Immature natural killer cell (primary cell): ENCODE data around the gene NLRP8. TPM values are rescaled to one million over a fixed set of nuclear protein-coding genes. Genes with fewer than 3 reads are reported as not detected.
"Not testable (repeated sequence)": the region's sequence is repeated elsewhere in the genome, so short reads cannot be mapped to it uniquely, and the experiment has no call there.

Experiments used
- DNase-seq, 3 donors: peaks; one replicate each; pipeline ENCODE4 v3.0.0; 2022; ENCODE audit warnings: mixed read lengths in 1 of 3
- H3K27ac Mint-ChIP-seq, 6 donors: one replicate each; pipeline ENCODE4 v1.8.0; 2020; ENCODE audit warnings: mixed read lengths in 6 of 6, mild to moderate bottlenecking in 5 of 6, inconsistent platforms in 4 of 6, moderate library complexity in 3 of 6
- H3K27me3 Mint-ChIP-seq, 3 donors: one replicate each; pipeline ENCODE4 v1.8.0; 2020 to 2021; ENCODE audit warnings: low read depth in 3 of 3, mild to moderate bottlenecking in 3 of 3, mixed read lengths in 3 of 3, moderate library complexity in 3 of 3, inconsistent platforms in 1 of 3
- H3K36me3 Mint-ChIP-seq, 3 donors: one replicate each; pipeline ENCODE4 v1.8.0; 2020; ENCODE audit warnings: mixed read lengths in 3 of 3, inconsistent platforms in 2 of 3, mild to moderate bottlenecking in 2 of 3
- H3K4me1 Mint-ChIP-seq, 2 donors: one replicate each; pipeline ENCODE4 v1.8.0; 2020; ENCODE audit warnings: inconsistent platforms in 2 of 2, mild to moderate bottlenecking in 2 of 2, mixed read lengths in 2 of 2, moderate library complexity in 1 of 2
- H3K4me3 Mint-ChIP-seq, 5 donors: one replicate each; pipeline ENCODE4 v1.8.0; 2020; ENCODE audit warnings: mild to moderate bottlenecking in 5 of 5, mixed read lengths in 5 of 5, inconsistent platforms in 3 of 5, moderate library complexity in 3 of 5
- H3K9me3 Mint-ChIP-seq, 6 donors: one replicate each; pipeline ENCODE4 v1.8.0; 2020; ENCODE audit warnings: mild to moderate bottlenecking in 6 of 6, mixed read lengths in 6 of 6, inconsistent platforms in 4 of 6, moderate library complexity in 3 of 6
- polyA plus RNA-seq, 3 donors: library from polyadenylated mRNA; unstranded; fragments of 300-500 nt; fragmentation: Illumina TruSeq; gene quantifications; one replicate each; pipeline ENCODE4 v1.2.3, GENCODE V29; 2021

Gene NLRP8
- polyA plus RNA-seq, 3 donors from 2014 or later = not detected

DNA sequence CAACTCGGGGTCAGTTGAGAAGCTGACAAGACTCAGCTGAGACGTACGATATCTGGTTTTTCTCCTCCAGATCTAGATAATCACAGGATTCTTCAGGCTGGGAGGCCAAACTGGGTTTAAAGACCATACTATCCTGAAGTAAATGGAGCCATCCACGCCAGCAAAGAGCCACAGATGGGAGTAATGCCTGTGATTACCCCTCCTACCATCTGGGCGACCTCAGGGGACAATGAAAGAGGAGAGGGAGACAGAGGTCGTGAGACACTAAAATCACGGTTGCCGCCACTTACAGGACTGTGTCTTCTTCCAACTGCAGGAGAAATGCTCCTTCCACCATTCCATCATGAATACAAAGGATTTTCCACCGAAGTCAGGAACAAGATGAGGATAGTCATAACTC lies 12.4 kb upstream of the NLRP8 start:
- DNase-seq = no peak
- peaks cover 0 to 12% (median 0%) of the 10 kb centered on the region in 6 donors for H3K9me3 Mint-ChIP-seq
- no peak overlapping the region for H3K27ac Mint-ChIP-seq
- peaks cover 0 to 4% (median 4%) of the 10 kb centered on the region in 3 donors for H3K27me3 Mint-ChIP-seq
- H3K36me3 Mint-ChIP-seq = no peaks in the 10 kb centered on the region
- peak overlapping the region in 1 of 5 donors; percentile 9 for H3K4me3 Mint-ChIP-seq
- H3K4me1 Mint-ChIP-seq = no peaks in the 10 kb centered on the region

DNA sequence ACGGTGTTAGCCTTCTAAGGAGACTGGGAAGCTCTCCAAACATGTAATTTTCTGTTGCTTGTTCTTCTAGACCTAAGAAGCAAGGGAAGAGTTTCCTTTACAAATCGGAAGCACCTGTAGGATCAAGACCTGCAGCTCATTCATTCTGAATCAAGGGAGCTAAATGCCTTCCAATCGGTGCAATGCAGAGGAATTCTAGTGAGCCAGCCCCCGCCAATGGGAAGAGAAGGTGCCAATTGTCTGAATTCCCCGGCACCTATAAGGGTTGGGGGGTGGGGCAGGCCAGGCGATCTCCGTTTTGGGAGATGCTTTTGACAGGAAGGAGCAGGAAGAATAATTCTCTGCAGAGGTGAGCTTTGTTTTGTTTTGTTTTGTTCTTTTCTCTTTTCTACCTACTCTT lies 8.4 kb upstream of the NLRP8 start:
- DNase-seq = no peak
- no peaks in the 10 kb centered on the region for H3K36me3 Mint-ChIP-seq
- H3K4me3 Mint-ChIP-seq = no peak overlapping the region
- peaks cover 0 to 13% (median 0%) of the 10 kb centered on the region in 6 donors for H3K9me3 Mint-ChIP-seq
- no peaks in the 10 kb centered on the region for H3K4me1 Mint-ChIP-seq
- H3K27me3 Mint-ChIP-seq = peaks cover 0 to 9% (median 6%) of the 10 kb centered on the region in 3 donors
- H3K27ac Mint-ChIP-seq = no peak overlapping the region

DNA sequence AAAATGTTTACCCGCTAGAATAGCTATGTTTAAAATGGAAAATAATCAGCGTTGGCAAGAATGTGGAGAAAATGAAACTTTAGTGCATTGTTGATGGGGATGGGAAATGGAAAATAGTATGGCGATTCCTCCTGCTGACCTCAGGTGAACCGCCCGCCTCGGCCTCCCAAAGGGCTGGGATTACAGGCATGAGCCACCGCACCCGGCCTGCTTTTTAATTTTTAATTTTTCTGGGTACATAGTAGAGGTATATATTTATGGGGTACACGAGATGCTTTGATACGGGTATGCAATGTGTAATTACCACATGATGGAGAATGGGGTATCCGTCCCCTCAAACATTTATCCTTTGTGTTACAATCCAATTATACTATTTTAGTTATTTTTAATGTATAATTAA lies 7.3 kb upstream of the NLRP8 start:
- DNase-seq = no peak
- Mint-ChIP-seq H3K27ac (no peak overlapping the region), H3K4me1 (no peaks in the 10 kb centered on the region), H3K9me3 (peaks cover 0 to 11% (median 0%) of the 10 kb centered on the region in 6 donors), H3K27me3 (peaks cover 0 to 7% (median 6%) of the 10 kb centered on the region in 3 donors), H3K4me3 (no peak overlapping the region), H3K36me3 (no peaks in the 10 kb centered on the region)

DNA sequence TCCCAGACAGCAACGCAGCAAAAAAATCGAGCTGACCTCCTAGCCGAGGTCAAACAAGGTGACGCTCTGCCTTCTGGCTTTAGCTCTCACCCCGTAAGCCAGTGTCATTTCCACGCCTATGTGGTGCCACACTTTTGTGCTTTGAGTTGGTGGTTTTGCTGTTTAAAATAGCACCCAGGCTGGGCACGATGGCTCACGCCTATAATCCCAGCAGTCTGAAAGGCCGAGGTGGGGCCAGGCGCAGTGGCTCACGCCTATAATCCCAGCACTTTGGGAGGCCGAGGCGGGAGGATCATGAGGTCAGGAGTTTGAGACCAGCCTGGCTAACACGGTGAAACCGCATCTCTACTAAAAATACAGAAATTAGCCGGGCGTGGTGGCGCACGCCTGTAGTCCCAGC lies 2.9 kb downstream of the NLRP8 start:
- H3K27me3 Mint-ChIP-seq, H3K4me3 Mint-ChIP-seq, H3K36me3 Mint-ChIP-seq, H3K27ac Mint-ChIP-seq, H3K4me1 Mint-ChIP-seq, DNase-seq: not testable (repeated sequence)
- peaks cover 0 to 11% (median 3%) of the 10 kb centered on the region in 6 donors for H3K9me3 Mint-ChIP-seq

DNA sequence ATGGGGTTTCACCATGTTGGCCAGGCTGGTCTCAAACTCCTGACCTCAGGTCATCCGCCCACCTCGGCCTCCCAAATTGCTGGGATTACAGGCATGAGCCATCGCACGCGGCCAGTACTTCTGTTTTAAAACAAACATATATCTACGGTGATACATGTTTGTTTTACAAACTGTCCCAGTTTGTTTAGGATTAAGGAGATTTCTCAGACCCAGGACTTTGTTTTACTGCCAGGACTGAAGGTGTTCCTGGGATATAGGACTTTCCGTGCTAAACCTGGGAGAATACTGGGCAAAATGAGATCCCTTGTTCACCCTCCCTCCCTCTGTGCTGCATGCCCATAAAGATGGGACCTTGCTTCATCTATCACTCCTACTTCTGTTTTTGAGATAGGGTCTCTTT lies 8.8 kb downstream of the NLRP8 start:
- no peaks in the 10 kb centered on the region for H3K36me3 Mint-ChIP-seq
- no peaks in the 10 kb centered on the region for H3K4me1 Mint-ChIP-seq
- H3K27me3 Mint-ChIP-seq = peaks cover 0 to 6% (median under 1%) of the 10 kb centered on the region in 3 donors
- H3K27ac Mint-ChIP-seq = no peak overlapping the region
- no peak overlapping the region for H3K4me3 Mint-ChIP-seq
- no peak for DNase-seq
- peaks cover 0 to 4% (median 0%) of the 10 kb centered on the region in 6 donors for H3K9me3 Mint-ChIP-seq

DNA sequence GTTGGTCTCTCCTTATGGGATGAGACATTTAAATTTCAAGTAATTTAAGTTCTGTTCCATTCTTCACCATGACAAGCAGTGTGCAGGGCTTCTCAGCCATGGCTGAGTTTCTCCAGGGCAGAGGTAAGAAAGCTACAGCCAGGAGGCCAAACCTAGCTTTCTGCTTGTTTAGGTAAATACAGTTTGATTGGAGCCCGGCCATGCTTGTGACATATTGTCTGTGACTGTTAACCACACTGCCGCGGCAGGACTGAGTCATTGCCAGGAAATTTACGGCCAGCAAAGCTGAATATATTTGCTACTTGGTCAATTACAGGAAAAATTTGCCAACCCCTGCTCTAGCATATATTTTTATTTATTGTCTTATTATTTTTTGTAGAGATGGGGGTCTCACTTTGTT lies 10.7 kb downstream of the NLRP8 start:
- DNase-seq = no peak
- Mint-ChIP-seq H3K4me1 (no peaks in the 10 kb centered on the region), H3K9me3 (peaks cover 0 to 4% (median 0%) of the 10 kb centered on the region in 6 donors), H3K36me3 (no peaks in the 10 kb centered on the region), H3K4me3 (no peak overlapping the region), H3K27ac (no peak overlapping the region), H3K27me3 (peaks cover 0 to 5% (median 2%) of the 10 kb centered on the region in 3 donors)

DNA sequence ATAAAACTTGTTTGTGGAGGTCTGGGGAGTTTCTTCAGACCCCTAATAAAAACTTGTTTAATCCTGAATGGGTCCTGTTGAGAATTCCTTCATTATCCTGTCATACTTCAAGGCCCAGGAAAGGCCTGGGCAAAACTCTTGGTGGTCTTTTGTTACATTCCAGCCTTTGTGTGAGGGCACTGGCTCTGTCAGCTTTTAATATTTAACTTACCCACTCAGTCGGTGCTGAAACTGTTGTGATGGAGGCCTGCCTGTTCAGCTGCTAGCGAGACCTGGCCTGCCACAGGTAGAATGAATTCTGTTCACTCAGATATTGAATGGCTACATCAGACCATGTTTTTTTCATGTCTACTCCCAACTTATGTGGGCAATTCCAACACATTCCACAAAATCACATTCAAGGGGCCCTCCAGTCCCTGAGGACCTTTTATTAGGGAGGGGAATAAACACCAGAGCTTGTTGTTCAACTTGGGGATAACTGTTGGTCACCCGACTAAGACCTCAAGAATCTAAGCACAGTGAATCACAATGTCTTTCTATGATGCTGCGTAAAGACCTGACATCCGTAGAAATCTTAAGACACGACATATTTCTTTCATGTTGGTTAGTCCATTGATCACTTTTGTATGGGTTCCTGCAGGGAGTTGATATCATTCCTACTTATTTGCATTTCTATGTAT lies 12.5 kb downstream of the NLRP8 start:
- no peak for DNase-seq
- Mint-ChIP-seq H3K9me3 (no peaks in the 10 kb centered on the region), H3K27ac (no peak overlapping the region), H3K4me3 (no peak overlapping the region), H3K4me1 (no peaks in the 10 kb centered on the region), H3K36me3 (no peaks in the 10 kb centered on the region), H3K27me3 (peaks cover 0 to 5% (median 2%) of the 10 kb centered on the region in 3 donors)

DNA sequence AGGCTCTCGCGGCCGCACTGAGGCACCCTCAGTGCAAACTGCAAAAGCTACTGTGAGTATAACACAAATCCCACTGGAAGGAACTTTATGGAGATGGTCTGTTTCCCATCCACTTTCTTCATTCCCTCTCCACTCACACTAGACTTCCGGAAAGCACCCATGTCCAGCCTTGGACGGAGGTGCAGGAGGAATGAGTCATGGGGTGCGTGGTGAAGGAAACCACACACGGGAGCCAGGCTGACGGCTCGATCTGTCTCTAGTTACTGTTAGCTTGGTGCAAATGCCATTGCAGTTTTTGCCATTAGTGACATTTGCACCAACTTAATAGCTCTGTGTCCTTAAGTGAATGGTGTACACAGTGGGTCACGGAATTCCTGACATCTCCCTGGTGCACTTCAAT lies 14.6 kb downstream of the NLRP8 start:
- Mint-ChIP-seq H3K27ac (no peak overlapping the region), H3K27me3 (peaks cover 0 to 2% (median 0%) of the 10 kb centered on the region in 3 donors), H3K9me3 (no peaks in the 10 kb centered on the region), H3K4me1 (no peaks in the 10 kb centered on the region), H3K4me3 (no peak overlapping the region), H3K36me3 (no peaks in the 10 kb centered on the region)
- DNase-seq = no peak

DNA sequence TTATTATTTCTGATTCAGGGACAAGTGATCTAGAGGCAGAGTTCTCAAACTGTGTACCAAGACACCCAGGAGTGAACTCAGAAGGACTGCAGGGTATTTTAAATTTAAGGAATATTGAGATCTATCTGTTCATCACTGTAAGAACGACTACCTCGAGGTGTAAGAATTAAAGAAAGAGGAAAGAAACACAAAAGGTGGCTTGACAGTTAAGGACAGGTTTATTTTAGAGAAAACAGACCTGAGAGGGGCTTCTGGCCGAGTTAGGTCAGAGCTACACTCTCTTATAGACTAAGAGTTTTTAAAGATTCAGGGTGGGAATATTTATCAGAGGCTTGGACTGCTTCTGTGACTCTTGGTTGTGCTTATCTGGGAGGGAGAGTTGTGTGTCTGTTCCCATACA lies 26.4 kb downstream of the NLRP8 start:
- Mint-ChIP-seq H3K27me3 (peaks cover 3 to 12% (median 6%) of the 10 kb centered on the region in 3 donors), H3K9me3 (peaks cover 0 to 9% (median 4%) of the 10 kb centered on the region in 6 donors), H3K27ac (no peak overlapping the region), H3K36me3 (peaks cover 0 to 3% (median 0%) of the 10 kb centered on the region in 3 donors), H3K4me3 (no peak overlapping the region), H3K4me1 (no peaks in the 10 kb centered on the region)
- no peak for DNase-seq

DNA sequence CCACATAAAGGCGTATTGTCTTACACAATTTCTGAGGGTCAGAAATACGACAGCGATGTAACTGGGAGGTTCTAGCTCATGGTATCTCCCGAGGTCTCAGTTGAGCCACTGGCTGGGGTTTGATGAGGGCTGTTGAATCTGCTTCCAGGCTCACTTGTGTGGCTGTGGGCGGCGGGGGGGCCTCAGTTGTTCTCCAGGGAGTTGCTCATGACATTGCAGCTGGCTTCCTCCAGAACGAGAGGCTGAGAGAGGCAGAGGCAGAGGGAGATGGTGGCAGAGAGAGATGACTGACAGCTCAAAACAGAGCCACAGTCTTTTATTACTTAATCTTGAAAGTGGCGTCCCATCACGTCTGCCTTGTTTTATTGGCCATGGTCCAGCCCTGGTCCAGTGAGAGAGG lies 32.8 kb downstream of the NLRP8 start:
- DNase-seq = no peak
- no peaks in the 10 kb centered on the region for H3K4me1 Mint-ChIP-seq
- no peak overlapping the region for H3K4me3 Mint-ChIP-seq
- peaks cover 0 to 13% (median 6%) of the 10 kb centered on the region in 6 donors for H3K9me3 Mint-ChIP-seq
- no peaks in the 10 kb centered on the region for H3K36me3 Mint-ChIP-seq
- H3K27ac Mint-ChIP-seq = no peak overlapping the region
- H3K27me3 Mint-ChIP-seq = peaks cover 0 to 9% (median 1%) of the 10 kb centered on the region in 3 donors

DNA sequence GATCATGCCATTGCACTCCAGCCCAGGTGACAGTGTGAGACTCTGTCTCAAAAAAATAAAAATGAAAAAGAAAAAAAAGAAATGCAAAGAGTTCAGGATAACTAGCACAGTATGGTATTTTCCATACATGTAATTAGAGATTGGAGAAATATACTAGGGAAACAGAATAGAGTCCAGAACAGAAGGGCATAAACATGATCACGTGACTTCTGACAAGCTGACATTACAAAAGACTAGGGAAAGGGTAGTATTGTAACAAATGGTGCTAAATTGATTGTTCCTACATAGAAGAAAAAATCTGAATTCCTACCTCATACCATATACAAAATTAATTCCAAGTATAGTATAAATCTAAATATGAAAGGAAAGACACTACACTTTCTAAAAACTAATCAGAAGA lies 37.6 kb downstream of the NLRP8 start:
- Mint-ChIP-seq H3K27me3 (peaks cover 0 to 9% (median 3%) of the 10 kb centered on the region in 3 donors), H3K36me3 (no peaks in the 10 kb centered on the region), H3K4me1 (no peaks in the 10 kb centered on the region), H3K4me3 (no peak overlapping the region), H3K9me3 (peaks cover 0 to 3% (median 2%) of the 10 kb centered on the region in 6 donors), H3K27ac (no peak overlapping the region)
- no peak for DNase-seq

DNA sequence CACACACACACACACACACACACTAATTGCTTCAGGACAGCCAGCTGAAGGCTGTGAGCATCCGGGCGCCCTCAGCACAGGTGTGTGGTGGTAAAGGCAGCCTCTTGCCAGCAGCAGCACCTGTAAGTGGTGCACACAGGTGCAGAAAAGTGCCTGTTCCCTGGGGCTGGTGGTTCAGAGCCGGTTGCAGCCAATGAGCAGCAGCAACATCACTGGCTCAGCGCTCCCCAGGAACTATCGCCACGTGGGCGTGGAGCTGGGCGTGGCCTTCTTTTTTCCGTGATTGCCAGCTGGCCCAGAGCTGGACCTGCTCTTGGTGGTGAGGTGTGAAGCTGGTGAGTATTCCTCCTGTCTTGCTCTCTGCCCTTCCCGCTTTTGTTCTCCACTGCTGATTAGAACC lies 38.9 kb downstream of the NLRP8 start, which contains the start of gene NLRP5:
Gene NLRP5, plus strand, starts transcription at position 289 of the 400 bp plus-strand sequence.
- no peak for DNase-seq
- H3K4me1 Mint-ChIP-seq = no peaks in the 10 kb centered on the region
- peaks cover 0 to 5% (median 0%) of the 10 kb centered on the region in 6 donors for H3K9me3 Mint-ChIP-seq
- H3K36me3 Mint-ChIP-seq = no peaks in the 10 kb centered on the region
- H3K27ac Mint-ChIP-seq = no peak within 1 kb of the TSS
- H3K27me3 Mint-ChIP-seq = peaks cover 0 to 6% (median 3%) of the 10 kb centered on the region in 3 donors
- no peak within 1 kb of the TSS for H3K4me3 Mint-ChIP-seq

DNA sequence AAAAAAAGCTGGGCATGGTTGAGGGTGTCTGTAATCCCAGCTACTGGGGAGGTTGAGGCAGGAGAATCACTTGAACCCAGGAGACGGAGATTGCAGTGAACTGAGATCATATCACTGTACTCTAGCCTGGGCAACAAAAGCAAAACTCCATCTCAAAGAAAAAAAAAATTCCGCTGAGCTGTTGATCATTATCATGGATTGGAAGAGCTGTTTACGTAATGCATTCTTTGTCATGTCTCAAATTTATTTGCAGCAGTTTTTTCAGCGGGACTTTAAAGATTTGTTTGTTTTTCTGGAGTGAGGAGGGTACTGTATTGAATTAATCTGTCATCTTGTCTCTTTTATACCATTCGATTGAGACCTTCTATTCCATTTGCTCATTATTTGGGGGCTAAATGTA lies 43.2 kb downstream of the NLRP8 start:
- Mint-ChIP-seq H3K36me3 (no peaks in the 10 kb centered on the region), H3K27me3 (peaks cover 2 to 4% (median 3%) of the 10 kb centered on the region in 3 donors), H3K4me1 (no peaks in the 10 kb centered on the region), H3K4me3 (no peak overlapping the region), H3K27ac (no peak overlapping the region), H3K9me3 (peaks cover 0 to 12% (median 5%) of the 10 kb centered on the region in 6 donors)
- no peak for DNase-seq

DNA sequence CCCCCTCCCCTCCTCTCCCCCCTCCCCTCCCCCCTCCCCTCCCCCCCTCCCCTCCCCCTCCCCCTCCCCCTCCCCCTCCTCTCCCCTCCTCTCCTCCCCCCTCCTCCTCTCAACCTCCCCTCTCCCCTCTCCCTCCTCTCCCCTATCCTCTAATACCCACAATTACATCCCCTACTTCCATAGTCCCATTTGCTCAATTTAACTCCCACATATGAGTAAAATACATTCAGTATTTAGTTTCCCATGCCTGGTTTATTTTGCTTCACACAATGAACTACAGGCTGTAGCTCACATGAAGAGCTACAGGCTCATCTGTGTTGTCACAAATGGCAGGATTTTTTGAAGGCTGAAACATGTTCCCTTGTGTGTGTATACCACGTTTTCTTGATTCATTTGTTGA lies 45.9 kb downstream of the NLRP8 start:
- no peak overlapping the region for H3K27ac Mint-ChIP-seq
- H3K4me1 Mint-ChIP-seq = no peaks in the 10 kb centered on the region
- H3K9me3 Mint-ChIP-seq = peaks cover 0 to 14% (median 5%) of the 10 kb centered on the region in 6 donors
- no peak overlapping the region for H3K4me3 Mint-ChIP-seq
- DNase-seq = no peak
- H3K36me3 Mint-ChIP-seq = no peaks in the 10 kb centered on the region
- H3K27me3 Mint-ChIP-seq = peaks cover 2 to 3% (median 2%) of the 10 kb centered on the region in 3 donors

DNA sequence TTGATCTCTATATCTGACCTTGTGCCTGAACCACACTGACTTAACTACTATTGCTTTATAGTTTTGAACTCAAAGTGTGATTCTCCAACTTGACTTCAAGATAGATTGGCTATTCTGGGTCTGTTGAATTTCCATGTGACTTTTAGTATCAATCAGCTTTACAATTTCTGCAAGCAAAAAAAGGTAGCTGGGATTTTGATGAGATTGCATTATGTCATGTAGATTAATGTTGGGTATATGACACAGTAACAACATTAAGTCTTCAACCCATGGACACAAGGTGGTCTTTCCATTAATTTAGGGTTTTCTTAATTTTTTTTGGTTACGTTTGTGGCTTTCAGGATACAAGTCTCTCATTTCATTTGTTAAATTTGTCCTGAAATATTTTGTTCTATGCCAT lies 67.1 kb downstream of the NLRP8 start:
- Mint-ChIP-seq H3K36me3 (peaks cover 0 to 3% (median 0%) of the 10 kb centered on the region in 3 donors), H3K27ac (no peak overlapping the region), H3K9me3 (peaks cover 0 to 10% (median 3%) of the 10 kb centered on the region in 6 donors), H3K4me1 (no peaks in the 10 kb centered on the region), H3K27me3 (peaks cover 2 to 4% (median 2%) of the 10 kb centered on the region in 3 donors), H3K4me3 (no peak overlapping the region)
- no peak for DNase-seq
